ENCODE measurements around the gene ABHD6. TPM values are rescaled to one million over a fixed set of nuclear protein-coding genes. Genes with fewer than 3 reads are reported as not detected.

Gene ABHD6
- total RNA-seq, 4 donors from 2014 or later = 19.4 to 29.2 (median 28.6) TPM

- TF ChIP-seq, protein P1, sequence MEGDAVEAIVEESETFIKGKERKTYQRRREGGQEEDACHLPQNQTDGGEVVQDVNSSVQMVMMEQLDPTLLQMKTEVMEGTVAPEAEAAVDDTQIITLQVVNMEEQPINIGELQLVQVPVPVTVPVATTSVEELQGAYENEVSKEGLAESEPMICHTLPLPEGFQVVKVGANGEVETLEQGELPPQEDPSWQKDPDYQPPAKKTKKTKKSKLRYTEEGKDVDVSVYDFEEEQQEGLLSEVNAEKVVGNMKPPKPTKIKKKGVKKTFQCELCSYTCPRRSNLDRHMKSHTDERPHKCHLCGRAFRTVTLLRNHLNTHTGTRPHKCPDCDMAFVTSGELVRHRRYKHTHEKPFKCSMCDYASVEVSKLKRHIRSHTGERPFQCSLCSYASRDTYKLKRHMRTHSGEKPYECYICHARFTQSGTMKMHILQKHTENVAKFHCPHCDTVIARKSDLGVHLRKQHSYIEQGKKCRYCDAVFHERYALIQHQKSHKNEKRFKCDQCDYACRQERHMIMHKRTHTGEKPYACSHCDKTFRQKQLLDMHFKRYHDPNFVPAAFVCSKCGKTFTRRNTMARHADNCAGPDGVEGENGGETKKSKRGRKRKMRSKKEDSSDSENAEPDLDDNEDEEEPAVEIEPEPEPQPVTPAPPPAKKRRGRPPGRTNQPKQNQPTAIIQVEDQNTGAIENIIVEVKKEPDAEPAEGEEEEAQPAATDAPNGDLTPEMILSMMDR (IDR thresholded peaks at IDR 0.05; ENCODE audit: low read depth) = no peak
Observed at GRCh38 chr3:58272891-58273290, 35.3 kb downstream of the ABHD6 start.

GRCh38 chr3:58274027-58274614 lies 36.5 kb downstream of the ABHD6 start:
- TF ChIP-seq, protein P1 (IDR thresholded peaks at IDR 0.05; ENCODE audit: low read depth) = no peak

DNA sequence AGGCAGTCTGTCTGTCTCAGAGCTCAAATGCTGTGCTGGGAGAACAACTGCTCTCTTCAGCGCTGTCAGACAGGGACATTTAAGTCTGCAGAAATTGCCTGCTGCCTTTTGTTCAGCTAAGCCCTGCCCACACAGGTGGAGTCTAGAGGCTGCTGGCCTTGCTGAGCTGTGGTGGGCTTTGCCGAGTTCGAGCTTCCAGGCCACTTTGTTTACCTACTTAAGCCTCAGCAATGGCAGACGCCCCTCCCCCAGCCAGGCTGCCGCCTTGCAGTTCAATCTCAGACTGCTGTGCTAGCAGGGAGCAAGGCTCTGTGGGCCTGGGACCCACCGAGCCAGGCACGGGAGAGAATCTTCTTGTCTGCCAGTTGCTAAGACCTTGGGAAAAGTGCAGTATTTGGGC lies 43.5 kb downstream of the ABHD6 start:
- TF ChIP-seq, protein P1 (IDR thresholded peaks at IDR 0.05; ENCODE audit: low read depth) = no peak

DNA sequence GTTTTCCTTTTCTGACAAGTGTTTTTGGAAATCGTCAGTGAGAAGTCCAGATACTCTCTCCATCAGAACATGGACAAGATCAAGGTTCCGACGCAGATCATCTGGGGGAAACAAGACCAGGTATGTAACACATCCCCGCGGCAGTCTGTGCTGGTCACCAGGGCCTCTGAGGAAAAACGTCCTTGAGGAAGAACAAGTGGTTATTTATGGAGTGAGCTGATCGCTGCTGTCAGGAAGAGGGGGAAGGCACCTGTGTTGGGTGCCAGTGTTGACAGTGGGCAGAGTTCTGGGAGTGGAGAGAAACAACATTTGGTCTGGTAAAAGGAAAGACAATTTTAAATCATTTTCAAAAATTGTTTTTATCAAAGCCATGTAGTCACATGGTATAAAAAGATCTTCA lies 47.7 kb downstream of the ABHD6 start:
- TF ChIP-seq, protein P1 (IDR thresholded peaks at IDR 0.05; ENCODE audit: low read depth) = no peak

GRCh38 chr3:58287354-58287753 lies 49.8 kb downstream of the ABHD6 start:
- TF ChIP-seq, protein P1 (IDR thresholded peaks at IDR 0.05; ENCODE audit: low read depth) = no peak

GRCh38 chr3:58288011-58288728 lies 50.6 kb downstream of the ABHD6 start:
- TF ChIP-seq, protein P1 (IDR thresholded peaks at IDR 0.05; ENCODE audit: low read depth) = no peak

DNA sequence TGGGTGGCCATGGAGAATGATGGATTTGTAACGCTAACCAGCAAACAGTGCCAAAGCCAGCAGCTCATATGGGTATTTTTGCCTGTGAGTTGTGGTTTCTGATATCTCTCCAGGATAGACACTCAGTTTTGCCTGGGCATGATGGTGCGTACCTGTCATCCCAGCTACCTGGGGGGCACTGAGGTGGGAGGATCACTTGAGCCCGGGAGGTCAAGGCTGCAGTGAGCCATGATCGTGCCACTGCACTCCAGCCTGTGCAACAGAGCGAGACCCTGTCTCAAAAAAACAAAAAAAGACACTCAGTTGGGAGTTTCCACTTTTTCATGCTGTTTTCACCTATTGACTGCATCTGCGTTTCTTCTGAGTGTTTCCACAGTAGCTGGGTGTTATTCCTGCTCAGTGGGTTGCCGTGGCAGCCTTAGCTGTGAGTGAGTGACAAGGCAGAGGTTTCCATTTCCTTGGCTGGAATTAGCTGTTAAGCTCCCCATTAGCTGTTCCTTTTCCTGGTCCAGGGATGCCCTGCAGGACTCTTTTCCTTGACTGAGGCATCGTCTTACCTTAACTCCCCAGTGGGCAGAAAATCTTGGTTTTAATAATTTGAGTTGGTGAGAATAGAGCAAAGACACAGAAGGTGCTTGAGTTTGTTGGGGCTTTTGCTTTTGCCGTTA lies 54.2 kb downstream of the ABHD6 start:
- TF ChIP-seq, protein P1 (IDR thresholded peaks at IDR 0.05; ENCODE audit: low read depth) = no peak

All from subcutaneous adipose tissue (tissue), 4 donors.